GM12892 (cell line): ENCODE results near the gene MGLL.

Experiments
- POLR2A ChIP-seq: IDR thresholded peaks from 2 replicates; pipeline ENCODE4 v1.6.1; 2011; ENCODE audit warnings: low read depth, low read length, control low read depth
- POLR2AphosphoS5 ChIP-seq: IDR thresholded peaks from 2 replicates; pipeline ENCODE4 v1.6.1; 2011; ENCODE audit warnings: low read depth, low read length, control low read depth

- TF ChIP-seq POLR2A: no peak
- no peak for TF ChIP-seq POLR2AphosphoS5
These were observed 21.8 kb downstream of the MGLL start for GRCh38 chr3:127800508-127800907.
